GM19239 (cell line): ENCODE measurements around the gene ITGB8.

Experiments used
- DNase-seq: peaks from one replicate; pipeline ENCODE4 v3.0.0; 2011; ENCODE audit warnings: low spot score; ENCODE audit not compliant: insufficient read length
- FAIRE-seq: peaks from 2 replicates; lab custom pipeline; 2011; peaks lifted over from hg19 to GRCh38; lab: Jason Lieb, UNC

Gene ITGB8

DNA sequence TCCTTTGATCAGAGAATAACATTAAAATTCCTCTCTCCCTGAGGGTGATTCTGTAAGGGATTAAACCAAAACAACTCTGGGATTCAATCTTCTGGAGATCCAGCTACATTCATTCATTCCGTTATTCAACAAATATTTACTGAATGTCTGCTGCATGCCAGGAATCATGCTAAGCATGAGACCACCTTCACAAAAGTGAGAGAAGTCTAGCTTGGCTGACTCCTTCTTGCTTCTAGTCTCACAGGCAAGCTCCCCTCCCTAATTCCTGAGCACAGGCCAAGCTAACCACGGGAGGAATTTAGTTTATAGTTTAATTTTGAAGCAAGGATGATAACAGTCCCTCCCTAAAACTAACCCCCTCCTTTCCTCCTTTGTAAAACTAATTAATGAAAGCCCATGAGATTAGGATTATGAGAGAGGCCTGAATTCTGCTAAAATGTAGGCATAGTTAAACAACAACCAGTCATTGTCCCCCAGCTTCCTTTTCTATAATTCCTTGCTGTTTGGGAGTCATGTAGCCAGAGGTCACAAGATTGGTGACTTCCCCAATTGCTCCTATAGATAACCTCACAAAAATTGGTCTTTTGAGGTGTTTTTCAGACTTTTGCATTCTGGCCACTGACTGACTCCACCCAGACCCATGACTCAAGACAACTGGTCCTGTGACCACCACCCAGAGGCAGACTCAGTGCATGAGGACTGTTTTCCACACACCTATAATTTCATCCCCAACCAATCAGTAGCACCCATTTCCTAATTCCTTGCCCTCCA, 113.5 kb downstream of the ITGB8 start:
- FAIRE-seq (no peak), DNase-seq (no peak)

DNA sequence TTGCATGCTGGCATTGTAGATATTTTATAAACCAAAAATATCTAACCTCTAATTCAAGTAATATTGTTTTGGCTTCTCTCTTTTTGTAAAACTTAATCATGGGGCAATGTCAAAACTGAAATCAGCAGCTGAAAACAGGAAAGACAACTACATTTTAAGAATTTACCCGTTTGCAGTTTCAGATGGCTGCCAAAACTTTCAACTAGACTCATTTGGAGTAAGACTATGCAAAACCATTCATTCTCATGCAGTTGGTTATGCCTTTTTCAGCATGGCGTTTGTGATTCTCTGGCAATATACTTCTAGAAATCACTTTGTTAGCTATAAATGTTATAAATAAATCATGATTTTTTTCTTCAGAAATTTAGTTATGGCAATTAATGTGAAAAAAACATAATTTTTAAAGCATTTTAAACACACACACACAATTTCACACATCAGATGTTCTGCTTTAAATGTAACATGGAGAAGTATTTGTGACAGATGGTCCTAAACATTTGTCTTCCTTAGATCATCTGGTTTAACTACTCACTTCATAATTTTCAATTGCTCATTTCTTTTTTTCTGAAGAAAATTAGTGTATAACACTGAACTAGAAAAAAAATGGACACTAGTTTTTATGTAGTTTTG, 116.4 kb downstream of the ITGB8 start:
- FAIRE-seq (peak; percentile 82), DNase-seq (peak; percentile 7)

DNA sequence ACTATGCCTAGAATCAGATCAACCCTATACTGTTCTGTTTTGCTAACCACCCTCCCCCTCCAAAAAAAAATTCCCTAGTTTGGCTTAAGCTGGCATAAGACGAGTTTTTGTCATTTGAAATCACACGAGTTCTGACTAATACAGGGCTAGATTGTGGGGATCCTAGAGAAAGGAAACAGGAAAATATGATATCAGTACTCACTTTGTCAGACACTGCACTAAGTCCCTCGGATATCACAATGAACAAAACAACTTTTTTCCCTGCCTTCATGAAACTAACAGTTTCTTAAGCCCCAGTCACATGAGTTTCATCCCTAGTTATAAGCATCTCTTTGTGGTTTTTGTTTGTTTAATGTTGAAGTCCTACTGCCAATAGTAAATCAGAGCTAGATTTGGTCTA, 118.5 kb downstream of the ITGB8 start:
- peak; percentile 21 for FAIRE-seq
- DNase-seq: no peak

DNA sequence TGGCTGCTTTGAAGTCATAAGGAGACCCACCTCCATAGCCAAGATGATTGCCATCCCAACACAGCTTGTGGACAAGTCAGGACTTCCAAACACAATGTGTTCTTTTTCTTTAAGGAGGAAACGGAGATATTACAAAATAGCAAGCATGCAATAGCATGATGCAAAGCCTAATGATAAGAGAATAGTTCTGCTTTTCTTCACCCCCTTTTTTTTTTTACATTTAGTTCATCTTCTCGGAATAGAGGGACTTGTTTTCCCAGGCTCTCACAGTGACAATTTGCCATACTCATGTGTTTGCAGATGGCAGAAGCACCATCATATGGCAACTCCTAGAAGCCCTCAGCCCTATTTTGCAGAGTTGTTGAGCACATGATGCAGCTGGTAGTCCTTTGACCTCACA, 119.8 kb downstream of the ITGB8 start:
- DNase-seq (no peak), FAIRE-seq (no peak)

DNA sequence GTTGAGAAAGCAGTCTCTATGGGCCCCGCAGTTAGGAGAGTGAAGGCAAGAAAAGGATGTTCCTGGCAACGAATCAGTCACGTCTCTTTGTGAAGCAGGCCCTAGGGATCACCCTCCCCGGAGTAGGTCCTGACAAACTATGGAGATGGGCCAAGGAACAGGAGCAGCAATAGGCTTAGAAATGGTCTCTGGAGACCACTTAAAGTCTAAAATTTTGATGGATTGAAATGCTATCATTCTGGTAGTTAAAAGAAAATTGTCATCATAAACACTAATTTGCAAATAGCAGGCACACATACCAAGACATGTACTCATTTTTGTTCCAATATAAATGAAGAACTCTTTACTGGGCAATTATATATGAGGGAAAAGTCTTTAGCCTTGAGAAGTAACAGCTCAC, 123.5 kb downstream of the ITGB8 start:
- FAIRE-seq: no peak
- no peak for DNase-seq

DNA sequence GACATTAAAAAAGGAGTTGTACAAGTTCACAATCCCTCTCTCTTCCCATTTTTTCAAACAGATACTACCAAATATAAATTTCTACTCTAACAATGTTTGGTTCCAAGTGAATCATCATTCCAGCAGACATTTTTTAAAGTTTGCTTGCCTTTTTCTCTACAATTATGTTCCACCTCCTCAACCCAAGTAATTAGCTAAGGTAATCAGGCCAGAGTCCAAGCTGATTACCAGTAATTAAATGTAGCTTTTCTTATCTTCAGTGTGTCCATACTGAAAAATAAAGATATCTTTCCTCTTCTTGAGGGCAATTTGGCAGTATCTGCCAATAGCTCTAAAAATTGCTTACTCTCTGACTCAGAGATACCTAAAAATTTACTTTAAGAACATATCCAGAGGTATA, 126.0 kb downstream of the ITGB8 start:
- FAIRE-seq: no peak

DNA sequence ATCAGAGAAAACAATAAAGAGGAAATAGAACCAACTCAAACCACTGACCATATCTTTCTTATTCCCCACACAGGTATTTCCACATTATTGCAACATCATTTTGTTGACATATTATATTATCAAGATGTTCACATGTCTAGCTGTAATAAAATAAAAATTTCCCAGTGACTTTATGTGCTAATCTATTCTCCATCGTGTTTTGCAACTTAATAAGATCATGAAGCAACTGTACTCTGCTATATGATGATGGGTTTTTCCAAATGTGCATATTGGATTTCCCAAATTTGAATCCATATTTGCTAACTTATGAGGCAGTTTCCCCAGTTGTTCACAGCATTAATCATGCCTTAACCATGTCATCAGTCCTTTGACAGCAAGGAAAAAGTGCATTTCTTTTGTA, 127.8 kb downstream of the ITGB8 start:
- DNase-seq (no peak), FAIRE-seq (no peak)

More for the DNA sequence above, 126.0 kb downstream of the ITGB8 start:
- no peak for DNase-seq

DNA sequence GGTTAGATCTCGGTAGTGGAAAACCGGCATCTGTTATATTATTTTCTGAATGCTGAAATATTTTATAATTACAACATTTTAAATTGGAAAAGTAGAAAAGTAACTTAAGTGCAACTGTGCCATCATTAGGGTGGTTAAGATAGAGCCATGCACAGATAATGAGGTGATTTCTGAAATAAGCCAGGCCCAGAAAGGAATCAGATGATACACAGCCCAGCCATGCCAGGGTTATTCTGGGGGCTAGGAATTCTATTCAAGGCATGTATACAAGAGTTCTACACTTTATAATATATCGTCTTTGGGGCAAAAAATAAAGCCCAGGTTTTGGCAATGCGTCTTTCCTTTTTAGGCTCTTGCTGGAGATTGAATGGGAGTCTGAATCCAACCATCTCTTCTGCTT, 128.7 kb downstream of the ITGB8 start:
- DNase-seq (no peak), FAIRE-seq (no peak)

DNA sequence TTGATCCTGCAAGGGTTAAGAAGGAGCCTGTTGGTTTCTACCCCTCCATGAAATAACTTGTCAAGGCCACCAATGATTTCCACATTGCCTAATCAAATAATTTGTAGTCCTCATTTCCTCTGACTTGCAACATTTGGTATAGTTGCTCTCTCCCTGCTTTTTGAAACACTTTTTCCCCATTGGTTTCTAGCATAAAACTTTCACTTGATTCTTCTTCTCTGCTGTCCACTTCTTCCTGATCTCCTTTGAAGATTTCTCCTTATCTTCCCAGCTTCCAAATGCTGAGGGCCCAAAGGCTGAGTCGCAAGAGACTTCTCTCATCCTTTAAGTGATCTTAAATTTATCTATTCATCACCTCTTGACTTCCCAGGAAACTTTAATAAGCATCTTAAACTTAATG, 134.2 kb downstream of the ITGB8 start:
- no peak for FAIRE-seq
- no peak for DNase-seq
